Astrocyte (in vitro differentiated cells and primary cell): ENCODE data around the gene FBXW5. TPM values are rescaled to one million over a fixed set of nuclear protein-coding genes. Genes with fewer than 3 reads are reported as not detected.

ENCODE experiments used
- DNase-seq: peaks from one replicate; pipeline ENCODE4 v3.0.0-alpha.2; 2010; ENCODE audit warnings: low read depth
- FAIRE-seq: peaks from 2 replicates; lab custom pipeline; 2011; peaks lifted over from hg19 to GRCh38; lab: Jason Lieb, UNC
- H2AFZ ChIP-seq: 2 replicates; pipeline ENCODE4 v1.6.0; 2012; ENCODE audit warnings: low read depth, low read length, inconsistent platforms
- H3K27ac ChIP-seq: 2 replicates; pipeline ENCODE4 v1.5.1; 2011; ENCODE audit warnings: low read depth, low read length, inconsistent platforms
- H3K27me3 ChIP-seq: 2 replicates; pipeline ENCODE4 v1.6.0; 2011; ENCODE audit warnings: low read length, inconsistent platforms; ENCODE audit not compliant: insufficient read depth
- H3K36me3 ChIP-seq: 2 replicates; pipeline ENCODE4 v1.5.1; 2011; ENCODE audit warnings: low read length, inconsistent platforms; ENCODE audit not compliant: insufficient read depth
- H3K4me1 ChIP-seq: 2 replicates; pipeline ENCODE4 v1.5.1; 2011; ENCODE audit warnings: low read length, inconsistent platforms; ENCODE audit not compliant: insufficient read depth
- H3K4me2 ChIP-seq: 2 replicates; pipeline ENCODE4 v1.6.0; 2012; ENCODE audit warnings: low read length, inconsistent platforms
- H3K4me3 ChIP-seq: 2 replicates; pipeline ENCODE4 v1.5.1; 2011; ENCODE audit warnings: low read depth, mild to moderate bottlenecking, low read length, inconsistent platforms; ENCODE audit not compliant: insufficient read depth
- H3K79me2 ChIP-seq: 2 replicates; pipeline ENCODE4 v1.6.0; 2012; ENCODE audit warnings: mild to moderate bottlenecking, low read length, inconsistent platforms; ENCODE audit not compliant: insufficient read depth
- H3K9ac ChIP-seq: 2 replicates; pipeline ENCODE4 v1.6.0; 2012; ENCODE audit warnings: mild to moderate bottlenecking, low read length, inconsistent platforms
- H3K9me3 ChIP-seq: 2 replicates; pipeline ENCODE4 v1.5.1; 2012; ENCODE audit warnings: low read depth, mild to moderate bottlenecking, low read length, inconsistent platforms; ENCODE audit not compliant: insufficient read depth
- H4K20me1 ChIP-seq: 2 replicates; pipeline ENCODE4 v1.6.0; 2012; ENCODE audit warnings: low read length, inconsistent platforms; ENCODE audit not compliant: insufficient read depth
- H3K27ac Mint-ChIP-seq: one replicate; pipeline ENCODE4 v1.8.0; 2021; ENCODE audit warnings: mild to moderate bottlenecking, mixed read lengths; ENCODE audit not compliant: unreplicated experiment
- H3K27me3 Mint-ChIP-seq: one replicate; pipeline ENCODE4 v1.8.0; 2021; ENCODE audit warnings: low read depth, mixed read lengths; ENCODE audit not compliant: unreplicated experiment
- H3K36me3 Mint-ChIP-seq: one replicate; pipeline ENCODE4 v1.8.0; 2021; ENCODE audit warnings: low read depth, mixed read lengths; ENCODE audit not compliant: unreplicated experiment
- H3K4me1 Mint-ChIP-seq: one replicate; pipeline ENCODE4 v1.8.0; 2021; ENCODE audit warnings: low read depth, mixed read lengths; ENCODE audit not compliant: unreplicated experiment
- H3K4me3 Mint-ChIP-seq: one replicate; pipeline ENCODE4 v1.8.0; 2021; ENCODE audit warnings: mild to moderate bottlenecking, moderate library complexity, mixed read lengths; ENCODE audit not compliant: unreplicated experiment
- H3K9me3 Mint-ChIP-seq: one replicate; pipeline ENCODE4 v1.8.0; 2021; ENCODE audit warnings: mild to moderate bottlenecking, mixed read lengths; ENCODE audit not compliant: unreplicated experiment
- CTCF ChIP-seq: IDR thresholded peaks from 2 replicates; pipeline ENCODE4 v1.5.1; 2011; ENCODE audit warnings: low read depth, mild to moderate bottlenecking, inconsistent platforms, low read length, moderate library complexity; ENCODE audit not compliant: insufficient read depth
- EZH2 ChIP-seq: IDR thresholded peaks from 2 replicates; pipeline ENCODE4 v1.6.1; 2012; ENCODE audit warnings: mild to moderate bottlenecking, low read length, inconsistent platforms; ENCODE audit not compliant: insufficient read depth
- total RNA-seq: library from RNA; stranded (reverse); gene quantifications from 2 replicates; pipeline ENCODE4 v1.2.1, GENCODE V29; 2021

The FBXW5 gene
- total RNA-seq, 1 donor from 2014 or later: 70.4 TPM

- Mint-ChIP-seq H3K4me3 (no peak overlapping the region), H3K27me3 (peaks cover 11% of the 10 kb centered on the region), H3K4me1 (no peaks in the 10 kb centered on the region), H3K27ac (no peak overlapping the region), H3K36me3 (peaks cover 2% of the 10 kb centered on the region), H3K9me3 (no peaks in the 10 kb centered on the region)
- no peak for FAIRE-seq
- Histone ChIP-seq H3K4me1 (peaks cover 5% of the 10 kb centered on the region), H3K9ac (no peak overlapping the region), H3K36me3 (no peaks in the 10 kb centered on the region), H2AFZ (no peak overlapping the region), H3K4me2 (no peak overlapping the region), H3K4me3 (no peak overlapping the region), H4K20me1 (no peaks in the 10 kb centered on the region), H3K9me3 (no peaks in the 10 kb centered on the region), H3K27ac (no peak overlapping the region), H3K27me3 (no peaks in the 10 kb centered on the region), H3K79me2 (no peaks in the 10 kb centered on the region)
- no peak for TF ChIP-seq CTCF
- DNase-seq: no peak
These were observed 31.1 kb upstream of the FBXW5 start for GRCh38 chr9:136975644-136976043.

DNA sequence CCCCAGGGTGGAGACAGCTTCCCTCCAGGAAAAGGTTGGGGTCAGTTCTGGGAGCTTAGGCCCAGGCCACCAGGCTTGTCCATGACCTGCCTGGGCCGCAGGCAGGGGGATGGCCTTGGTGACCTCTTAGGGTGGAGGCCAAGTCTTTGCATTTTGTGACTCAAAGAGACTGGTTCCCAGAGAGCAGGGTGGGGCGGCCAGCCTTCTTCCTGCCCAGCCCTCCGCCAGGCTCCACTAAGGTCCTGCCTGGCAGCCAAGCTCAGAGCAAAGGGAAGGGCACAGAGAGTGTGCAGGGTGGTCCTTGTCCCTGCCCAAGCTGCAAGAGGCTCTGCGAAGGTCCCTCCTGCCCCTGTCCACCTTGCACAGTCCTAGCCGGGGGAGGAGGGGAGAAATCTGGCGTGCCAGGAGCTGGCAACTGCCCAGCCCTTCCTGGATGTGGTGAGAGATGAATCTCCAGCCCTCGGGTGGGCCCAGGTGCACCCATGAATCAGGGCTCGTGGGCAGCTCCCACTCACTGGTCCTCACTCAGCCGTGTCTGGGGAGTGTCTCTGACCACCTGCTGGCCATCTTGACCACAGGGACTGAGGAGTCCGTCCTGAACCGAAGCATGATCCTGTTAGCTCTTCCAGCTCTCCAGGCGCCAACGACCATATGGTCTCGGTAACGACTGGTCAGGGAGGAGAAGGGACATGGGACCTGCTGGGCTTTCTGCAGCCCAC, 30.4 kb upstream of the FBXW5 start:
- H3K27me3 ChIP-seq: no peaks in the 10 kb centered on the region
- TF ChIP-seq CTCF: no peak
- TF ChIP-seq EZH2: no peak
- no peaks in the 10 kb centered on the region for H3K4me1 Mint-ChIP-seq
- no peak overlapping the region for H3K4me3 Mint-ChIP-seq
- no peak overlapping the region for H3K27ac Mint-ChIP-seq
- H3K36me3 ChIP-seq: no peaks in the 10 kb centered on the region
- H3K9me3 ChIP-seq: no peaks in the 10 kb centered on the region
- H3K9ac ChIP-seq: no peak overlapping the region
- H3K27ac ChIP-seq: no peak overlapping the region
- FAIRE-seq (no peak), DNase-seq (no peak)
- no peaks in the 10 kb centered on the region for H3K9me3 Mint-ChIP-seq
- H3K4me3 ChIP-seq: no peak overlapping the region
- H3K27me3 Mint-ChIP-seq: peaks cover 6% of the 10 kb centered on the region
- no peak overlapping the region for H2AFZ ChIP-seq
- peaks cover 5% of the 10 kb centered on the region for H3K4me1 ChIP-seq
- H3K36me3 Mint-ChIP-seq: no peaks in the 10 kb centered on the region
- no peak overlapping the region for H3K4me2 ChIP-seq
- H3K79me2 ChIP-seq: no peaks in the 10 kb centered on the region
- no peaks in the 10 kb centered on the region for H4K20me1 ChIP-seq
